Activated B cell treated with CpG ODN at 0.5 μM for 24 hours (primary cell): Measurements from ENCODE around the gene NXN. TPM values are rescaled to one million over a fixed set of nuclear protein-coding genes. Genes with fewer than 3 reads are reported as not detected.

Source experiments
- ATAC-seq: fragments of 200-7000 bp; cut with Tn5 transposase; one replicate; pipeline ENCODE4 v1.10.0; 2021; ENCODE audit warnings: low read depth, mild to moderate bottlenecking, moderate library complexity
- CTCF ChIA-PET: fragments of 350-600 bp; sonication (Branson Sonifier 250); formaldehyde crosslinking; loops from one replicate; lab custom pipeline; 2021; ENCODE audit warnings: antibody characterized with exemption; lab: Charles Lee
- POLR2A ChIA-PET: fragments of 350-600 bp; sonication (Branson Sonifier 250); formaldehyde crosslinking; loops from one replicate; lab custom pipeline; 2021; ENCODE audit warnings: antibody characterized with exemption; lab: Charles Lee
- DNase-seq: peaks from one replicate; pipeline ENCODE4 v3.0.0; 2022
- H3K27ac Mint-ChIP-seq: one replicate; pipeline ENCODE4 v1.8.0; 2020; ENCODE audit warnings: mixed read lengths
- H3K27me3 Mint-ChIP-seq: one replicate; pipeline ENCODE4 v1.8.0; 2021; ENCODE audit warnings: mixed read lengths
- H3K36me3 Mint-ChIP-seq: one replicate; pipeline ENCODE4 v1.8.0; 2021; ENCODE audit warnings: low read depth, mixed read lengths
- H3K4me1 Mint-ChIP-seq: one replicate; pipeline ENCODE4 v1.8.0; 2021; ENCODE audit warnings: mixed read lengths
- H3K4me3 Mint-ChIP-seq: one replicate; pipeline ENCODE4 v1.8.0; 2020; ENCODE audit warnings: mild to moderate bottlenecking, mixed read lengths
- H3K9me3 Mint-ChIP-seq: one replicate; pipeline ENCODE4 v1.8.0; 2020; ENCODE audit warnings: mixed read lengths
- CTCF ChIP-seq: fragments of 200-600 bp; IDR thresholded peaks from one replicate; pipeline ENCODE4 v1.8.0; 2022; ENCODE audit warnings: antibody characterized with exemption, mild to moderate bottlenecking
- intact Hi-C: fragments of 100-400 bp; cut with micrococcal nuclease; formaldehyde crosslinking; loops from one replicate; pipeline ENCODE4 v1.15.1; 2024
- total RNA-seq: library from RNA; stranded (reverse); gene quantifications from 2 replicates; pipeline ENCODE4 v1.2.3, GENCODE V29; 2022

NXN gene
- total RNA-seq, 1 donor from 2014 or later: 0.22 TPM

GRCh38 chr17:923633-924032, 55.9 kb downstream of the NXN start:
- ChIA-PET CTCF (no interaction called here), POLR2A (no interaction called here)
- intact Hi-C loops: no loop called here
- no peak overlapping the region for H3K27ac Mint-ChIP-seq
- no peaks in the 10 kb centered on the region for H3K4me1 Mint-ChIP-seq
- H3K9me3 Mint-ChIP-seq: no peaks in the 10 kb centered on the region
- H3K27me3 Mint-ChIP-seq: peaks cover 12% of the 10 kb centered on the region
- H3K4me3 Mint-ChIP-seq: no peak overlapping the region
- DNase-seq (no peak), ATAC-seq (no peak)
- no peak for TF ChIP-seq CTCF
- H3K36me3 Mint-ChIP-seq: no peaks in the 10 kb centered on the region

GRCh38 chr17:921161-921560, 58.4 kb downstream of the NXN start:
- POLR2A ChIA-PET: no interaction called here
- Mint-ChIP-seq H3K9me3 (no peaks in the 10 kb centered on the region), H3K36me3 (no peaks in the 10 kb centered on the region), H3K27ac (no peak overlapping the region), H3K4me3 (no peak overlapping the region), H3K27me3 (peaks cover 4% of the 10 kb centered on the region), H3K4me1 (no peaks in the 10 kb centered on the region)
- DNase-seq (no peak), ATAC-seq (no peak)
- CTCF ChIA-PET: no interaction called here
- intact Hi-C loops: no loop called here
- TF ChIP-seq CTCF: no peak

- TF ChIP-seq CTCF: no peak
- Mint-ChIP-seq H3K27me3 (peaks cover 6% of the 10 kb centered on the region), H3K36me3 (no peaks in the 10 kb centered on the region), H3K9me3 (no peaks in the 10 kb centered on the region), H3K27ac (no peak overlapping the region), H3K4me3 (no peak overlapping the region), H3K4me1 (no peaks in the 10 kb centered on the region)
- intact Hi-C loops: no loop called here
- ATAC-seq (no peak), DNase-seq (no peak)
- ChIA-PET POLR2A (no interaction called here), CTCF (no interaction called here)
Measured at GRCh38 chr17:920190-920589, 59.4 kb downstream of the NXN start.

- Mint-ChIP-seq H3K9me3 (no peaks in the 10 kb centered on the region), H3K4me1 (no peaks in the 10 kb centered on the region), H3K27ac (no peak overlapping the region), H3K27me3 (peaks cover 4% of the 10 kb centered on the region), H3K36me3 (no peaks in the 10 kb centered on the region), H3K4me3 (no peak overlapping the region)
- no peak for DNase-seq
- no peak for ATAC-seq
- intact Hi-C loops: no loop called here
- no peak for TF ChIP-seq CTCF
- CTCF ChIA-PET: no interaction called here
- POLR2A ChIA-PET: no interaction called here
Measured at GRCh38 chr17:917941-918740, 61.4 kb downstream of the NXN start.

- no peak overlapping the region for H3K27ac Mint-ChIP-seq
Measured at GRCh38 chr17:917391-917811, 62.2 kb downstream of the NXN start.

More at GRCh38 chr17:917391-917811, 62.2 kb downstream of the NXN start:
- no peak for ATAC-seq
- ChIA-PET CTCF (no interaction called here), POLR2A (no interaction called here)
- DNase-seq: no peak
- intact Hi-C loops: no loop called here
- no peaks in the 10 kb centered on the region for H3K4me1 Mint-ChIP-seq
- no peaks in the 10 kb centered on the region for H3K36me3 Mint-ChIP-seq
- H3K27me3 Mint-ChIP-seq: peaks cover 7% of the 10 kb centered on the region
- no peak overlapping the region for H3K4me3 Mint-ChIP-seq
- TF ChIP-seq CTCF: no peak
- no peaks in the 10 kb centered on the region for H3K9me3 Mint-ChIP-seq
